PC-3 (cell line): Measurements from ENCODE around the gene ARMC3. TPM values are rescaled to one million over a fixed set of nuclear protein-coding genes. Genes with fewer than 3 reads are reported as not detected.

Experiments
- ATAC-seq: fragments of 200-7000 bp; cut with Tn5 transposase; 2 replicates; pipeline ENCODE4 v1.9.1; 2020; ENCODE audit warnings: mild to moderate bottlenecking, moderate library complexity
- BruUV-seq: library from RNA; stranded (reverse); fragments of 400-500 nt; replicated peaks from 2 replicates; lab custom pipeline; 2021; lab: Mats Ljungman, UMichigan
- CTCF ChIA-PET: fragments of 300-600 bp; sonication (Branson Sonifier 250); formaldehyde crosslinking; loops from one replicate; lab custom pipeline; 2022; ENCODE audit warnings: antibody characterized with exemption; lab: Charles Lee
- POLR2A ChIA-PET: fragments of 300-600 bp; sonication (Branson Sonifier 250); formaldehyde crosslinking; loops from one replicate; lab custom pipeline; 2022; ENCODE audit warnings: antibody characterized with exemption; ENCODE audit not compliant: unreplicated experiment; lab: Charles Lee
- DNase-seq: peaks from one replicate; pipeline ENCODE4 v3.0.0-alpha.2; 2015
- H2AFZ ChIP-seq: fragments of 300-600 bp; sonication (generic); 2 replicates; pipeline ENCODE4 v1.6.0; 2016; ENCODE audit warnings: antibody characterized with exemption, low read length
- H3F3A ChIP-seq: fragments of 300-600 bp; sonication (generic); one replicate; pipeline ENCODE4 v1.6.0; 2017; ENCODE audit warnings: antibody characterized with exemption, low read length, control low read depth, mild to moderate bottlenecking; ENCODE audit not compliant: unreplicated experiment
- H3K27ac ChIP-seq: fragments of 300-600 bp; sonication (generic); 2 replicates; pipeline ENCODE4 v1.5.1; 2016; ENCODE audit warnings: mild to moderate bottlenecking, low read length
- H3K27me3 ChIP-seq: fragments of 300-600 bp; sonication (generic); 2 replicates; pipeline ENCODE4 v1.6.1; 2016; ENCODE audit warnings: low read length, mixed read lengths
- H3K36me3 ChIP-seq: fragments of 300-600 bp; sonication (generic); 2 replicates; pipeline ENCODE4 v1.6.1; 2016; ENCODE audit warnings: low read depth, mixed run types, low read length, mixed read lengths
- H3K4me1 ChIP-seq: fragments of 300-600 bp; sonication (generic); 2 replicates; pipeline ENCODE4 v1.5.1; 2016; ENCODE audit warnings: low read length; ENCODE audit not compliant: insufficient read depth
- H3K4me2 ChIP-seq: fragments of 300-600 bp; sonication (generic); 2 replicates; pipeline ENCODE4 v1.6.0; 2016; ENCODE audit warnings: low read length
- H3K4me3 ChIP-seq: fragments of 300-600 bp; sonication (generic); 2 replicates; pipeline ENCODE4 v1.5.1; 2016; ENCODE audit warnings: mild to moderate bottlenecking, low read length, mixed read lengths
- H3K79me2 ChIP-seq: fragments of 300-600 bp; sonication (generic); 2 replicates; pipeline ENCODE4 v1.6.1; 2017; ENCODE audit warnings: low read length, mixed read lengths
- H3K9ac ChIP-seq: fragments of 300-600 bp; sonication (generic); 2 replicates; pipeline ENCODE4 v1.6.0; 2016; ENCODE audit warnings: mild to moderate bottlenecking, low read length
- H3K9me2 ChIP-seq: fragments of 300-600 bp; sonication (generic); replicated peaks from 2 replicates; pipeline ENCODE4 v1.6.1; 2016; ENCODE audit warnings: mixed run types, low read length, mixed read lengths
- H3K9me3 ChIP-seq: fragments of 300-600 bp; sonication (generic); 2 replicates; pipeline ENCODE4 v1.6.1; 2016; ENCODE audit warnings: low read length, mixed read lengths
- H4K20me1 ChIP-seq: fragments of 300-600 bp; sonication (generic); 2 replicates; pipeline ENCODE4 v1.6.1; 2016; ENCODE audit warnings: low read length, mixed read lengths
- EZH2 ChIP-seq: fragments of 300-600 bp; sonication (generic); IDR thresholded peaks from one replicate; pipeline ENCODE4 v1.6.1; 2017; ENCODE audit warnings: antibody characterized with exemption, mild to moderate bottlenecking, low read length; ENCODE audit not compliant: unreplicated experiment
- EZH2phosphoT487 ChIP-seq: fragments of 300-600 bp; sonication (generic); IDR thresholded peaks from 2 replicates; pipeline ENCODE4 v1.6.1; 2018; ENCODE audit warnings: mild to moderate bottlenecking, antibody characterized with exemption, low read length, borderline replicate concordance
- intact Hi-C: fragments of 100-400 bp; cut with micrococcal nuclease; formaldehyde crosslinking; loops from 2 replicates; pipeline ENCODE4 v1.9.0; 2023
- total RNA-seq: library from RNA; depleted of rRNA; stranded (reverse); fragments of >200 nt; gene quantifications from 2 replicates; pipeline ENCODE4 v1.2.3, GENCODE V29; 2014
- TF ChIP-seq, protein P1 (sequence below): fragments of 300-600 bp; sonication (generic); conservative IDR thresholded peaks from 2 replicates; pipeline ENCODE4 v1.5.1; 2017; ENCODE audit warnings: antibody characterized with exemption, low read depth, mild to moderate bottlenecking, low read length

The ARMC3 gene
- total RNA-seq, 1 experiment from 2014 or later, result 0.18 TPM

DNA sequence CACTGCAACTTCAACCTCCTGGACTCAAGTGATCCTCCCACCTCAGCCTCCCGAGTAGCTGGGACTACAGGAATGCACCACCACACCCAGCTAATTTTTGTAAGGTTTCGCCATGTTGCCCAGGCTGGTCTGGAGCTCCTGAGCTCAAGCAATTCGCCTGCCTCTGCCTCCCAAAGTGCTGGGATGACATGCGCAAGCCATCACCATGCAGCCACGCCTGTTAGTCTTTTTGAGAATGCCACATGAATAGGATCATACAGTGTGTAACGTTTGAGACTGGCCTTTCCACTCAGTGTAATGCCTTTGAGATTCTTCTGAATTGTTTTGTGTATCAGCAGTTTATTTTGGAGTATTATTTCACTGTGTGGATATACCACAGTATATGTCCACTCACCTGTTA lies 91.8 kb downstream of the ARMC3 start:
- no peak for TF ChIP-seq EZH2phosphoT487
- TF ChIP-seq, protein P1, sequence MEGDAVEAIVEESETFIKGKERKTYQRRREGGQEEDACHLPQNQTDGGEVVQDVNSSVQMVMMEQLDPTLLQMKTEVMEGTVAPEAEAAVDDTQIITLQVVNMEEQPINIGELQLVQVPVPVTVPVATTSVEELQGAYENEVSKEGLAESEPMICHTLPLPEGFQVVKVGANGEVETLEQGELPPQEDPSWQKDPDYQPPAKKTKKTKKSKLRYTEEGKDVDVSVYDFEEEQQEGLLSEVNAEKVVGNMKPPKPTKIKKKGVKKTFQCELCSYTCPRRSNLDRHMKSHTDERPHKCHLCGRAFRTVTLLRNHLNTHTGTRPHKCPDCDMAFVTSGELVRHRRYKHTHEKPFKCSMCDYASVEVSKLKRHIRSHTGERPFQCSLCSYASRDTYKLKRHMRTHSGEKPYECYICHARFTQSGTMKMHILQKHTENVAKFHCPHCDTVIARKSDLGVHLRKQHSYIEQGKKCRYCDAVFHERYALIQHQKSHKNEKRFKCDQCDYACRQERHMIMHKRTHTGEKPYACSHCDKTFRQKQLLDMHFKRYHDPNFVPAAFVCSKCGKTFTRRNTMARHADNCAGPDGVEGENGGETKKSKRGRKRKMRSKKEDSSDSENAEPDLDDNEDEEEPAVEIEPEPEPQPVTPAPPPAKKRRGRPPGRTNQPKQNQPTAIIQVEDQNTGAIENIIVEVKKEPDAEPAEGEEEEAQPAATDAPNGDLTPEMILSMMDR, result no peak
- no peak for TF ChIP-seq EZH2
- Histone ChIP-seq H3K79me2 (no peaks in the 10 kb centered on the region), H3K4me3 (no peak overlapping the region), H3K27me3 (peaks cover 17% of the 10 kb centered on the region; the same call in 1 of the 2 replicates), H3K9me3 (no peaks in the 10 kb centered on the region), H3K9ac (no peak overlapping the region), H3K36me3 (no peaks in the 10 kb centered on the region), H3K9me2 (no peaks in the 10 kb centered on the region), H3K27ac (no peak overlapping the region), H3F3A (no peaks in the 10 kb centered on the region), H3K4me2 (no peak overlapping the region), H3K4me1 (no peaks in the 10 kb centered on the region), H2AFZ (no peak overlapping the region), H4K20me1 (no peaks in the 10 kb centered on the region)
- intact Hi-C loops, result no loop called here
- ATAC-seq (no peak), DNase-seq (no peak)
- BruUV-seq, result no TSS peak
- CTCF ChIA-PET, result no interaction called here
- POLR2A ChIA-PET, result no interaction called here

DNA sequence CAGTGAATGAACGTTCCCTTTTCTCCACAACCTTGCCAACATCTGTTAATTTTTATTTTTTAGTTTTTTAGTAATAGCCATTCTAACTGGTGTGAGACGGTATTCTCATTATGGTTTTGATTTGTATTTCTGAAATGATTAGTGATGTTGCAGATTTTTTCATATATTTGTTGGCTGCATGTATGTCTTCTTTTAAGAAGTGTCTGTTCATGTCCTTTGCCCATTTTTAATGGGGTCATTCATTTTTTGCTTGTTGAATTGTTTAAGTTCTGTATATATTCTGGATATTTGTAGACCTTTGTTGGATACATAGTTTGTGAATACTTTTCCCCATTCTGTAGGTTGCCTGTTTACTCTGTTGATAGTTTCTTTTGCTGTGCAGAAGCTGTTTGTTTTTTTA lies 93.6 kb downstream of the ARMC3 start:
- POLR2A ChIA-PET, result no interaction called here
- Histone ChIP-seq H2AFZ (no peak overlapping the region), H3K36me3 (no peaks in the 10 kb centered on the region), H3K9ac (no peak overlapping the region), H3K9me2 (no peaks in the 10 kb centered on the region), H3K27ac (no peak overlapping the region), H3K79me2 (no peaks in the 10 kb centered on the region), H4K20me1 (no peaks in the 10 kb centered on the region), H3K4me3 (no peak overlapping the region), H3F3A (no peaks in the 10 kb centered on the region), H3K4me2 (no peak overlapping the region), H3K4me1 (no peaks in the 10 kb centered on the region), H3K9me3 (no peaks in the 10 kb centered on the region), H3K27me3 (peaks cover 11% of the 10 kb centered on the region; the same call in 1 of the 2 replicates)
- DNase-seq (no peak), ATAC-seq (no peak)
- CTCF ChIA-PET, result no interaction called here
- no TSS peak for BruUV-seq
- intact Hi-C loops, result no loop called here
- no peak for TF ChIP-seq EZH2phosphoT487
- no peak for TF ChIP-seq EZH2
- TF ChIP-seq, protein P1, result no peak

GRCh38 chr10:23024002-23024401 lies 96.1 kb downstream of the ARMC3 start:
- TF ChIP-seq EZH2, result no peak
- peaks cover 11% of the 10 kb centered on the region; the same call in 1 of the 2 replicates for H3K27me3 ChIP-seq
- H3K9me2 ChIP-seq, result no peaks in the 10 kb centered on the region
- H3K4me2 ChIP-seq, result no peak overlapping the region
- no peak overlapping the region for H2AFZ ChIP-seq
- no peaks in the 10 kb centered on the region for H3K79me2 ChIP-seq
- no peaks in the 10 kb centered on the region for H3K9me3 ChIP-seq
- ATAC-seq (no peak), DNase-seq (no peak)
- H3K9ac ChIP-seq, result no peak overlapping the region
- no TSS peak for BruUV-seq
- intact Hi-C loops, result no loop called here
- H3K27ac ChIP-seq, result no peak overlapping the region
- no peaks in the 10 kb centered on the region for H3F3A ChIP-seq
- ChIA-PET POLR2A (no interaction called here), CTCF (no interaction called here)
- H4K20me1 ChIP-seq, result no peaks in the 10 kb centered on the region
- no peaks in the 10 kb centered on the region for H3K4me1 ChIP-seq
- H3K4me3 ChIP-seq, result no peak overlapping the region
- H3K36me3 ChIP-seq, result no peaks in the 10 kb centered on the region
